ENCODE results near the gene TAP1.

GRCh38 chr6:32815996-32816395 is 37.5 kb downstream of the TAP1 start:
- TF ChIP-seq CTCF (IDR thresholded peaks at IDR 0.05) (no peak), POLR2A (IDR thresholded peaks at IDR 0.05) (no peak)
